GM12878 (cell line): ENCODE data around the gene IRF1. TPM values are rescaled to one million over a fixed set of nuclear protein-coding genes. Genes with fewer than 3 reads are reported as not detected.

ENCODE experiments used
- IKZF2 ChIP-seq, 2 experiments: fragments of 450-650 bp; IDR thresholded peaks; 2 replicates each; pipeline ENCODE4 v1.6.1; 2017; ENCODE audit warnings: mild to moderate bottlenecking in 2 of 2, moderate library complexity in 2 of 2
- KLF5 ChIP-seq: fragments of 450-650 bp; IDR thresholded peaks from 2 replicates; pipeline ENCODE4 v1.6.1; 2014; ENCODE audit warnings: mild to moderate bottlenecking; ENCODE audit not compliant: partially characterized antibody
- NRF1 ChIP-seq: conservative IDR thresholded peaks from 2 replicates; pipeline ENCODE4 v1.6.1; 2011; ENCODE audit warnings: mild to moderate bottlenecking, low read depth, low read length, improper control_type of control experiment
- PML ChIP-seq: IDR thresholded peaks from 2 replicates; pipeline ENCODE4 v1.6.1; 2012; ENCODE audit warnings: low read length, inconsistent platforms
- WRNIP1 ChIP-seq: IDR thresholded peaks from 2 replicates; pipeline ENCODE4 v1.6.1; 2011; ENCODE audit warnings: low read depth, low read length, improper control_type of control experiment, borderline replicate concordance
- ZNF24 ChIP-seq: fragments of 450-650 bp; IDR thresholded peaks from 2 replicates; pipeline ENCODE4 v1.6.1; 2017; ENCODE audit warnings: antibody characterized with exemption, mild to moderate bottlenecking
- polyA plus RNA-seq, 11 experiments: library from polyadenylated mRNA; depleted of rRNA in 4 of 11; unstranded in 6 of 11; stranded (reverse) in 5 of 11; fragments of >200 nt; fragmentation: Nextera tagmentation in 4 of 11; fragmentation: Illumina TruSeq in 1 of 11; extraction: Ambion mirVana in 4 of 11; extraction: Trizol in 1 of 11; gene quantifications; 1 replicate in 1 of 11; 2 replicates in 10 of 11; pipeline versions ENCODE4 v1.2.1 to v1.2.3, GENCODE V29; 2011 to 2016; ENCODE audit warnings: inconsistent platforms in 2 of 11, missing spikeins in 2 of 11, low read depth in 1 of 11
- total RNA-seq, 4 experiments: library from RNA; depleted of rRNA in 3 of 4; stranded (reverse); fragments of >200 nt in 3 of 4; fragmentation: Illumina TruSeq in 1 of 4; extraction: Trizol in 1 of 4; gene quantifications; 2 replicates each; pipeline versions ENCODE4 v1.2.1 to v1.2.3, GENCODE V29; 2013 to 2021
- TF ChIP-seq, protein P1 (sequence below): IDR thresholded peaks from 2 replicates; pipeline ENCODE4 v1.6.1; 2012; ENCODE audit warnings: mild to moderate bottlenecking, low read depth, low read length
- TF ChIP-seq, protein P2 (sequence below), 3 experiments: IDR thresholded peaks in 2 of 3; conservative IDR thresholded peaks in 1 of 3; 2 replicates each; pipeline ENCODE4 v1.5.1; 2011; ENCODE audit warnings: low read depth in 3 of 3, low read length in 3 of 3, mild to moderate bottlenecking in 3 of 3, control low read depth in 2 of 3, moderate library complexity in 2 of 3, inconsistent platforms in 1 of 3, mixed read lengths in 1 of 3; ENCODE audit not compliant: control insufficient read depth in 2 of 3, insufficient read depth in 1 of 3; ENCODE audit errors: extremely low read depth in 1 of 3
- TF ChIP-seq, protein P3 (sequence below): IDR thresholded peaks from 2 replicates; pipeline ENCODE4 v1.6.1; 2011; ENCODE audit warnings: borderline replicate concordance, low read depth, mild to moderate bottlenecking, moderate library complexity, mixed read lengths, low read length; ENCODE audit not compliant: insufficient read depth; ENCODE audit errors: extremely low read length
- TF ChIP-seq, protein P4 (sequence below): fragments of 450-650 bp; formaldehyde crosslinking; IDR thresholded peaks from 2 replicates; pipeline ENCODE4 v1.4.0; 2020; ENCODE audit warnings: mild to moderate bottlenecking, moderate library complexity

IRF1 gene
- total and polyA plus RNA-seq, 10 of the 15 experiments (the other 5 are each of a cell fraction or from before 2014, with no cell fraction given) = 6.9 to 68.0 (median 49.6) TPM

DNA sequence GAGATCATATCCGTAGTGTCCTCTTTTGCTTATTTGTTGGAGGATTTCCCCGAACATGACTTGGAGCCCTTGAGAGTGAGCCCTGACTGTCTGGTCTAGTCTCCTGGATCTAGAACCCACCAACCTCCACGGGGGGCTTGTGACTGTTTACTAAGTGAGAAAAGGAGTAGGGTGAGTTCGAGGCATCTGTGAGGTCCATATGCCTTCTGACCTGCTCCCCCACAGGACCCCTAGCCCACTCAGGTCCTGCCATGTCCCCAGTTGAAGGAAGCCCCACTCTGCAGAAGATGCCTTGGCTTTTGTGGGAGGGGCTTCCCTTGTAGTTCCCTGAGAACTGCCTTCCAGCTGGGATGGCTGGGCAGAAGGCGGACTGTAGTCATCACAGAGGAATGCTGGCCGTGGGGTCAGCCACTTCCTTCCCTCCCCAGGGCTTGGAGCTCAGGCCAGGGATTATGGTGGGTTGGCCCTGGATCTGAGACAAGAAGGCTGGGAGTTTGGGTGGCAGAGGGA, 7.0 kb upstream of the IRF1 start (continued):
- TF ChIP-seq WRNIP1 = no peak
- no peak for TF ChIP-seq IKZF2 (IDR thresholded peaks at IDR 0.05)
- TF ChIP-seq ZNF24 = no peak
- TF ChIP-seq, protein P1, sequence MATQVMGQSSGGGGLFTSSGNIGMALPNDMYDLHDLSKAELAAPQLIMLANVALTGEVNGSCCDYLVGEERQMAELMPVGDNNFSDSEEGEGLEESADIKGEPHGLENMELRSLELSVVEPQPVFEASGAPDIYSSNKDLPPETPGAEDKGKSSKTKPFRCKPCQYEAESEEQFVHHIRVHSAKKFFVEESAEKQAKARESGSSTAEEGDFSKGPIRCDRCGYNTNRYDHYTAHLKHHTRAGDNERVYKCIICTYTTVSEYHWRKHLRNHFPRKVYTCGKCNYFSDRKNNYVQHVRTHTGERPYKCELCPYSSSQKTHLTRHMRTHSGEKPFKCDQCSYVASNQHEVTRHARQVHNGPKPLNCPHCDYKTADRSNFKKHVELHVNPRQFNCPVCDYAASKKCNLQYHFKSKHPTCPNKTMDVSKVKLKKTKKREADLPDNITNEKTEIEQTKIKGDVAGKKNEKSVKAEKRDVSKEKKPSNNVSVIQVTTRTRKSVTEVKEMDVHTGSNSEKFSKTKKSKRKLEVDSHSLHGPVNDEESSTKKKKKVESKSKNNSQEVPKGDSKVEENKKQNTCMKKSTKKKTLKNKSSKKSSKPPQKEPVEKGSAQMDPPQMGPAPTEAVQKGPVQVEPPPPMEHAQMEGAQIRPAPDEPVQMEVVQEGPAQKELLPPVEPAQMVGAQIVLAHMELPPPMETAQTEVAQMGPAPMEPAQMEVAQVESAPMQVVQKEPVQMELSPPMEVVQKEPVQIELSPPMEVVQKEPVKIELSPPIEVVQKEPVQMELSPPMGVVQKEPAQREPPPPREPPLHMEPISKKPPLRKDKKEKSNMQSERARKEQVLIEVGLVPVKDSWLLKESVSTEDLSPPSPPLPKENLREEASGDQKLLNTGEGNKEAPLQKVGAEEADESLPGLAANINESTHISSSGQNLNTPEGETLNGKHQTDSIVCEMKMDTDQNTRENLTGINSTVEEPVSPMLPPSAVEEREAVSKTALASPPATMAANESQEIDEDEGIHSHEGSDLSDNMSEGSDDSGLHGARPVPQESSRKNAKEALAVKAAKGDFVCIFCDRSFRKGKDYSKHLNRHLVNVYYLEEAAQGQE = no peak
- TF ChIP-seq, protein P2, sequence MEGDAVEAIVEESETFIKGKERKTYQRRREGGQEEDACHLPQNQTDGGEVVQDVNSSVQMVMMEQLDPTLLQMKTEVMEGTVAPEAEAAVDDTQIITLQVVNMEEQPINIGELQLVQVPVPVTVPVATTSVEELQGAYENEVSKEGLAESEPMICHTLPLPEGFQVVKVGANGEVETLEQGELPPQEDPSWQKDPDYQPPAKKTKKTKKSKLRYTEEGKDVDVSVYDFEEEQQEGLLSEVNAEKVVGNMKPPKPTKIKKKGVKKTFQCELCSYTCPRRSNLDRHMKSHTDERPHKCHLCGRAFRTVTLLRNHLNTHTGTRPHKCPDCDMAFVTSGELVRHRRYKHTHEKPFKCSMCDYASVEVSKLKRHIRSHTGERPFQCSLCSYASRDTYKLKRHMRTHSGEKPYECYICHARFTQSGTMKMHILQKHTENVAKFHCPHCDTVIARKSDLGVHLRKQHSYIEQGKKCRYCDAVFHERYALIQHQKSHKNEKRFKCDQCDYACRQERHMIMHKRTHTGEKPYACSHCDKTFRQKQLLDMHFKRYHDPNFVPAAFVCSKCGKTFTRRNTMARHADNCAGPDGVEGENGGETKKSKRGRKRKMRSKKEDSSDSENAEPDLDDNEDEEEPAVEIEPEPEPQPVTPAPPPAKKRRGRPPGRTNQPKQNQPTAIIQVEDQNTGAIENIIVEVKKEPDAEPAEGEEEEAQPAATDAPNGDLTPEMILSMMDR (IDR thresholded peaks at IDR 0.05 in 2 of 3, conservative IDR thresholded peaks at IDR 0.05 in 1 of 3; ENCODE audit: control insufficient read depth in 2 of 3, extremely low read depth in 1 of 3, insufficient read depth in 1 of 3, low read depth in 3 of 3, low read length in 3 of 3) = no peak
- no peak for TF ChIP-seq NRF1
- TF ChIP-seq, protein P3, sequence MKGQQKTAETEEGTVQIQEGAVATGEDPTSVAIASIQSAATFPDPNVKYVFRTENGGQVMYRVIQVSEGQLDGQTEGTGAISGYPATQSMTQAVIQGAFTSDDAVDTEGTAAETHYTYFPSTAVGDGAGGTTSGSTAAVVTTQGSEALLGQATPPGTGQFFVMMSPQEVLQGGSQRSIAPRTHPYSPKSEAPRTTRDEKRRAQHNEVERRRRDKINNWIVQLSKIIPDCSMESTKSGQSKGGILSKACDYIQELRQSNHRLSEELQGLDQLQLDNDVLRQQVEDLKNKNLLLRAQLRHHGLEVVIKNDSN = no peak
- TF ChIP-seq, protein P4, sequence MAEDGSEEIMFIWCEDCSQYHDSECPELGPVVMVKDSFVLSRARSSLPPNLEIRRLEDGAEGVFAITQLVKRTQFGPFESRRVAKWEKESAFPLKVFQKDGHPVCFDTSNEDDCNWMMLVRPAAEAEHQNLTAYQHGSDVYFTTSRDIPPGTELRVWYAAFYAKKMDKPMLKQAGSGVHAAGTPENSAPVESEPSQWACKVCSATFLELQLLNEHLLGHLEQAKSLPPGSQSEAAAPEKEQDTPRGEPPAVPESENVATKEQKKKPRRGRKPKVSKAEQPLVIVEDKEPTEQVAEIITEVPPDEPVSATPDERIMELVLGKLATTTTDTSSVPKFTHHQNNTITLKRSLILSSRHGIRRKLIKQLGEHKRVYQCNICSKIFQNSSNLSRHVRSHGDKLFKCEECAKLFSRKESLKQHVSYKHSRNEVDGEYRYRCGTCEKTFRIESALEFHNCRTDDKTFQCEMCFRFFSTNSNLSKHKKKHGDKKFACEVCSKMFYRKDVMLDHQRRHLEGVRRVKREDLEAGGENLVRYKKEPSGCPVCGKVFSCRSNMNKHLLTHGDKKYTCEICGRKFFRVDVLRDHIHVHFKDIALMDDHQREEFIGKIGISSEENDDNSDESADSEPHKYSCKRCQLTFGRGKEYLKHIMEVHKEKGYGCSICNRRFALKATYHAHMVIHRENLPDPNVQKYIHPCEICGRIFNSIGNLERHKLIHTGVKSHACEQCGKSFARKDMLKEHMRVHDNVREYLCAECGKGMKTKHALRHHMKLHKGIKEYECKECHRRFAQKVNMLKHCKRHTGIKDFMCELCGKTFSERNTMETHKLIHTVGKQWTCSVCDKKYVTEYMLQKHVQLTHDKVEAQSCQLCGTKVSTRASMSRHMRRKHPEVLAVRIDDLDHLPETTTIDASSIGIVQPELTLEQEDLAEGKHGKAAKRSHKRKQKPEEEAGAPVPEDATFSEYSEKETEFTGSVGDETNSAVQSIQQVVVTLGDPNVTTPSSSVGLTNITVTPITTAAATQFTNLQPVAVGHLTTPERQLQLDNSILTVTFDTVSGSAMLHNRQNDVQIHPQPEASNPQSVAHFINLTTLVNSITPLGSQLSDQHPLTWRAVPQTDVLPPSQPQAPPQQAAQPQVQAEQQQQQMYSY (CRISPR knock-in tag) = no peak
- no peak for TF ChIP-seq PML
- no peak for TF ChIP-seq KLF5
